ENCODE data around the gene TRIM21. TPM values are rescaled to one million over a fixed set of nuclear protein-coding genes. Genes with fewer than 3 reads are reported as not detected.

TRIM21 gene
- 28.1 TPM for total RNA-seq (ENCODE audit: unreplicated experiment)
- long read RNA-seq, transcript TRIM21-201 (7 exons, 1,924 nt) = major isoform, 17 of 19 reads
- long read RNA-seq, partial matches to known transcripts = 0 of 19 reads
- long read RNA-seq, other reads (novel, unspliced or antisense) = 2 of 19 reads

DNA sequence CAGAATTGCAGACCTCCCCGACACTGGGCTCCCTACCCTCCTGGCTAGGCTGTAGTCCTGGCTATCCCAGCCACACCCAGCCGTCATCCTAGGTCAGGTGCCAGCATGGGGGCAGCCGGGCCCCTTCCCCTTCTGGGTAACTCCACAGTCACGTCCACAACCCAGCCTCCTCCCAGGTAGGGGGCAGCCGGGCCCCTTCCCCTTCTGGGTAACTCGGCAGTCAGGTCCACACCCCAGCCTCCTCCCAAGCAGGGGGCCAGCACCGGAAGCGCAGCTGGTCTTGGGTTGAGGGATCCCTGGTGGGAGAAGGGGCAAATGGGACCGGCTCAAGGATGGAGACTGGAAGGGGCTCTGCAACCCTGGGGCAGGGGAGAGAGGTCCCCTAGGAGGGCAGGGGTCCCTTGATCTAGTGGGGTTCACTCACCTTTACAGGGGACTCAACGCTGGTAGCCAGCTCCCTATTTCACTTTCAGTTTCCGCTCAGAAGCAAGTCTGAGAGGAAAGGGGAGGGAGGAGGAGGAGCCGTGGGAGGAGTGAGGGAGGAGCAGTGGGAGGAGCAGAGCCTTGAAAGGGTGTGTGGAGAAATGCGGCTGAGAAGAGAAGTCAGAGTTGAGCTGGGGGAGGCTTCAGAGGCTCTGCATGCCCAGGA lies at the start of gene TRIM21:
TSS of gene TRIM21 (minus strand) at position 494 of the 649 bp plus-strand sequence. CDS start 3,293 bp downstream, outside the sequence.
- H3K4me3 Mint-ChIP-seq (ENCODE audit: unreplicated experiment) = peak within 1 kb of the TSS; percentile 93
- no peaks in the 10 kb centered on the region for H3K27me3 Mint-ChIP-seq (ENCODE audit: unreplicated experiment)
- DNase-seq (ENCODE audit: low spot score) = peak; percentile 55
- TF ChIP-seq, protein P1, sequence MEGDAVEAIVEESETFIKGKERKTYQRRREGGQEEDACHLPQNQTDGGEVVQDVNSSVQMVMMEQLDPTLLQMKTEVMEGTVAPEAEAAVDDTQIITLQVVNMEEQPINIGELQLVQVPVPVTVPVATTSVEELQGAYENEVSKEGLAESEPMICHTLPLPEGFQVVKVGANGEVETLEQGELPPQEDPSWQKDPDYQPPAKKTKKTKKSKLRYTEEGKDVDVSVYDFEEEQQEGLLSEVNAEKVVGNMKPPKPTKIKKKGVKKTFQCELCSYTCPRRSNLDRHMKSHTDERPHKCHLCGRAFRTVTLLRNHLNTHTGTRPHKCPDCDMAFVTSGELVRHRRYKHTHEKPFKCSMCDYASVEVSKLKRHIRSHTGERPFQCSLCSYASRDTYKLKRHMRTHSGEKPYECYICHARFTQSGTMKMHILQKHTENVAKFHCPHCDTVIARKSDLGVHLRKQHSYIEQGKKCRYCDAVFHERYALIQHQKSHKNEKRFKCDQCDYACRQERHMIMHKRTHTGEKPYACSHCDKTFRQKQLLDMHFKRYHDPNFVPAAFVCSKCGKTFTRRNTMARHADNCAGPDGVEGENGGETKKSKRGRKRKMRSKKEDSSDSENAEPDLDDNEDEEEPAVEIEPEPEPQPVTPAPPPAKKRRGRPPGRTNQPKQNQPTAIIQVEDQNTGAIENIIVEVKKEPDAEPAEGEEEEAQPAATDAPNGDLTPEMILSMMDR (IDR thresholded peaks at IDR 0.05; ENCODE audit: unreplicated experiment) = no peak
- peaks cover 10% of the 10 kb centered on the region for H3K4me1 Mint-ChIP-seq (ENCODE audit: unreplicated experiment)
- H3K36me3 Mint-ChIP-seq (ENCODE audit: low read depth, unreplicated experiment) = peaks cover 18% of the 10 kb centered on the region
- H3K27ac Mint-ChIP-seq (ENCODE audit: unreplicated experiment) = peak within 1 kb of the TSS; percentile 57
- no peaks in the 10 kb centered on the region for H3K9me3 Mint-ChIP-seq (ENCODE audit: unreplicated experiment)

DNA sequence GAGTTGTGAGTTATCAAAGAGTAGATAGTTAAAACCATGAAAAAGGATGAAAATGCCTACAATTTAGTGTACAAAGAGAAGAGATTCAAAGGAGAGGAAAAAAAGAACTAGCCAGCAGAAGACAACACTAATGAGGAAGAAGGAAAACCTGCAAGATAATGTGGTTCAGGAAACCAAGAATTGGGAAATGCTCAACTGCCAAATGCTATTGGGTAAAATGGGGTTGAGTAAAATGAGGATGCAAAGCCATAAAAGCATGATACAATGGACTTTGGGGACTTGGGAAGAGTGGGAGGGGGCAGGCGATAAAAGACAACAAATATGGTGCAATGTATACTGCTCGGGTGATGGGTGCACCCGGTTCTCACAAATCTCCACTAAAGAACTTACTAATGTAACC lies 48.0 kb upstream of the TRIM21 start:
- Mint-ChIP-seq H3K4me1 (ENCODE audit: unreplicated experiment) (no peaks in the 10 kb centered on the region), H3K36me3 (ENCODE audit: low read depth, unreplicated experiment) (no peaks in the 10 kb centered on the region), H3K9me3 (ENCODE audit: unreplicated experiment) (no peaks in the 10 kb centered on the region), H3K27ac (ENCODE audit: unreplicated experiment) (no peak overlapping the region), H3K27me3 (ENCODE audit: unreplicated experiment) (no peaks in the 10 kb centered on the region), H3K4me3 (ENCODE audit: unreplicated experiment) (no peak overlapping the region)
- no peak for DNase-seq (ENCODE audit: low spot score)
- TF ChIP-seq, protein P1 (IDR thresholded peaks at IDR 0.05; ENCODE audit: unreplicated experiment) = no peak

DNA sequence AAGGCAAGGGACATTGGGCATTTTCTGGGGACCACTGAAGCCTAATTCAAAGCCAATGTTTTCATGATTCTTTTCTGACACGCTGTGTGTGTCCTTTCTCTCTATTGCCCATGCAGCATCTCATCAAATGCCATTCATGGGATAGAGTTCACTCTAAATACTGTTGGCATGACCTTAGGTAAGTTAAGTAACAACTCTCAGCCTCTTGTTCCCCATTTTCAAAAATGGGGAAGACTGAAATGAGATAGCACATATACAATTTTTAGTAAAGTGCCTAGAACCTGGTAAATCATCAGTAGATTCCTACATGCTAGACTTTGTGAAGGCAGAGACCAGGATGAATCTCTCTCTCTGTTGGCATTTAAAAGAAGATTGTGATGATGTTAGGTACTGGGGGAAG lies 42.9 kb upstream of the TRIM21 start:
- no peaks in the 10 kb centered on the region for H3K27me3 Mint-ChIP-seq (ENCODE audit: unreplicated experiment)

DNA sequence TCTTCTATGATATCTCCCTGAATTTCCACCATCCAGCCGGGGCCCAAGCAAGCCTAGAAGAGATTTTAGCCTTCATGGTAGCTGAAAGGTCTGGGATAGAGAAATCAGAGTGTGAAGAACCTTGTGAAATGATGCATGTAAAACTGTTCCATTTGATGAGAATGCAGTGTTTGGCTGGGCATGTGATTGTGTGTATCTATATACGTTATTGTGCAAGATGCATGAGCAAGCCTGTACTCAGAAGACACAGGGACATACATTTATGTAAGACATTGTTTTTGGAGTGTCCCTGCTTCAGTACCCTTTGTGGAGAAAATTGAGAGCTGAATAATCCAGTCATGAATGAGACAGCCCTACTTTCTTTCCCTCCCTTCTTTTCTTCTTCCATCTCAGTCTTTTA lies 40.4 kb upstream of the TRIM21 start:
- no peaks in the 10 kb centered on the region for H3K27me3 Mint-ChIP-seq (ENCODE audit: unreplicated experiment)
- no peak for DNase-seq (ENCODE audit: low spot score)
- H3K4me1 Mint-ChIP-seq (ENCODE audit: unreplicated experiment) = no peaks in the 10 kb centered on the region
- H3K4me3 Mint-ChIP-seq (ENCODE audit: unreplicated experiment) = no peak overlapping the region
- TF ChIP-seq, protein P1 (IDR thresholded peaks at IDR 0.05; ENCODE audit: unreplicated experiment) = no peak
- H3K36me3 Mint-ChIP-seq (ENCODE audit: low read depth, unreplicated experiment) = no peaks in the 10 kb centered on the region
- H3K9me3 Mint-ChIP-seq (ENCODE audit: unreplicated experiment) = no peaks in the 10 kb centered on the region
- no peak overlapping the region for H3K27ac Mint-ChIP-seq (ENCODE audit: unreplicated experiment)

More for the DNA sequence above, 42.9 kb upstream of the TRIM21 start:
- TF ChIP-seq, protein P1 (IDR thresholded peaks at IDR 0.05; ENCODE audit: unreplicated experiment) = no peak
- Mint-ChIP-seq H3K9me3 (ENCODE audit: unreplicated experiment) (no peaks in the 10 kb centered on the region), H3K4me3 (ENCODE audit: unreplicated experiment) (no peak overlapping the region), H3K4me1 (ENCODE audit: unreplicated experiment) (no peaks in the 10 kb centered on the region), H3K27ac (ENCODE audit: unreplicated experiment) (no peak overlapping the region), H3K36me3 (ENCODE audit: low read depth, unreplicated experiment) (no peaks in the 10 kb centered on the region)
- no peak for DNase-seq (ENCODE audit: low spot score)

DNA sequence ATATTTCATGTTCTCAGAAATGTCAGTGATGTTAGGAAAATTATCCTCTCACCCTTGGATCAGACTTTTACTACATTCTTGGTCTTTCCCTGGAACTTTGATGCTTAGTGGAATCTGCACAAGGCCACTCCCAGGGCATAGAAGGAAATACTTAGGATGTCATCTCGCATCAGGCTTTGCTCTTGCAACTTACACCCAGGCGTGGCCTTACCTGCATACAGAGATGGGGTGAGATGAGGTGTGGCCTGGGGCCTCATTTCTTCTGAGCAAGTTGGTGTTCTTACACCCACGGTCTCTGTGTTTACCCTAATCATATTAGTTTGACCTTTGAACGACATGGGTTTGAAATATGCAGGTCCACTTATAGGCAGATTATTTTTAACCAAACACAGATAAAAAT lies 36.5 kb upstream of the TRIM21 start:
- TF ChIP-seq, protein P1 (IDR thresholded peaks at IDR 0.05; ENCODE audit: unreplicated experiment) = no peak
- Mint-ChIP-seq H3K4me3 (ENCODE audit: unreplicated experiment) (no peak overlapping the region), H3K4me1 (ENCODE audit: unreplicated experiment) (no peaks in the 10 kb centered on the region), H3K27ac (ENCODE audit: unreplicated experiment) (no peak overlapping the region), H3K9me3 (ENCODE audit: unreplicated experiment) (no peaks in the 10 kb centered on the region), H3K27me3 (ENCODE audit: unreplicated experiment) (no peaks in the 10 kb centered on the region), H3K36me3 (ENCODE audit: low read depth, unreplicated experiment) (no peaks in the 10 kb centered on the region)
- no peak for DNase-seq (ENCODE audit: low spot score)

Measured in endothelial cell (in vitro differentiated cells).